Vagina (tissue), 2 donors: ENCODE measurements around the gene ASPHD2. TPM values are rescaled to one million over a fixed set of nuclear protein-coding genes. Genes with fewer than 3 reads are reported as not detected.

Experiments
- DNase-seq, 2 donors: peaks; one replicate each; pipeline ENCODE4 v3.0.0-alpha.2; 2017; ENCODE audit errors: extremely low spot score in 2 of 2
- H3K27ac ChIP-seq: fragments of 200-600 bp; sonication (generic); one replicate; pipeline ENCODE4 v1.5.1; 2019
- H3K27me3 ChIP-seq: fragments of 200-600 bp; sonication (generic); one replicate; pipeline ENCODE4 v1.5.1; 2019
- H3K36me3 ChIP-seq, 2 donors: fragments of 200-600 bp; sonication (generic); one replicate each; pipeline ENCODE4 v1.5.1; 2017 to 2019
- H3K4me1 ChIP-seq: fragments of 200-600 bp; sonication (generic); one replicate; pipeline ENCODE4 v1.5.1; 2019
- H3K4me3 ChIP-seq, 2 donors: fragments of 200-600 bp; sonication (generic); 1 replicate in 1 of 2; 2 replicates in 1 of 2; pipeline ENCODE4 v1.5.1; 2016 to 2019
- H3K9me3 ChIP-seq: fragments of 200-600 bp; sonication (generic); one replicate; pipeline ENCODE4 v1.5.1; 2019
- CTCF ChIP-seq, 3 experiments: fragments of 450-650 bp in 2 of 3; fragments of 200-600 bp in 1 of 3; sonication (generic) in 1 of 3; IDR thresholded peaks; one replicate each; pipeline ENCODE4 v1.5.1; 2017 to 2019; ENCODE audit warnings: antibody characterized with exemption in 3 of 3, mild to moderate bottlenecking in 2 of 3, moderate library complexity in 2 of 3
- POLR2A ChIP-seq, 2 donors: fragments of 450-650 bp; IDR thresholded peaks; one replicate each; pipeline ENCODE4 v1.6.1; 2017; ENCODE audit warnings: antibody characterized with exemption in 2 of 2, mild to moderate bottlenecking in 2 of 2, moderate library complexity in 2 of 2
- POLR2AphosphoS5 ChIP-seq, 2 donors: sonication (generic); formaldehyde crosslinking; IDR thresholded peaks; one replicate each; pipeline ENCODE4 v1.9.0; 2017; ENCODE audit warnings: antibody characterized with exemption in 2 of 2, mild to moderate bottlenecking in 2 of 2, low read depth in 1 of 2; ENCODE audit not compliant: insufficient read depth in 1 of 2
- intact Hi-C: fragments of 100-400 bp; cut with DNase I; formaldehyde crosslinking; loops from one replicate; pipeline ENCODE4 v1.15.1; 2023
- total RNA-seq: library from RNA; depleted of rRNA; stranded (reverse); fragments of >200 nt; gene quantifications from one replicate; pipeline ENCODE4 v1.2.3, GENCODE V29; 2016

The ASPHD2 gene
- total RNA-seq, 1 donor from 2014 or later = 2.2 TPM

GRCh38 chr22:26482161-26482560 lies 53.1 kb downstream of the ASPHD2 start:
- Histone ChIP-seq H3K4me3 (peak overlapping the region in 1 of 2 donors; percentile 99), H3K36me3 (peaks cover 0 to 11% of the 10 kb centered on the region in 2 donors), H3K4me1 (peaks cover 69% of the 10 kb centered on the region), H3K9me3 (no peaks in the 10 kb centered on the region), H3K27me3 (no peaks in the 10 kb centered on the region), H3K27ac (no peak overlapping the region)
- no peak for TF ChIP-seq CTCF (IDR thresholded peaks at IDR 0.05)
- no peak for TF ChIP-seq POLR2AphosphoS5 (IDR thresholded peaks at IDR 0.05; ENCODE audit: insufficient read depth in 1 of 2, low read depth in 1 of 2)
- no peak for TF ChIP-seq POLR2A (IDR thresholded peaks at IDR 0.05)
- intact Hi-C loops = no loop called here
- no peak for DNase-seq

GRCh38 chr22:26483043-26483438 lies 54.0 kb downstream of the ASPHD2 start:
- Histone ChIP-seq H3K27ac (peak overlapping the region; percentile 98), H3K36me3 (peaks cover 0 to 12% of the 10 kb centered on the region in 2 donors), H3K27me3 (no peaks in the 10 kb centered on the region), H3K9me3 (no peaks in the 10 kb centered on the region), H3K4me3 (peak overlapping the region; percentile 68 to 99), H3K4me1 (peaks cover 69% of the 10 kb centered on the region)
- intact Hi-C loops = no loop called here
- no peak for DNase-seq
- TF ChIP-seq POLR2AphosphoS5 (IDR thresholded peaks at IDR 0.05; ENCODE audit: insufficient read depth in 1 of 2, low read depth in 1 of 2) = no peak
- no peak for TF ChIP-seq POLR2A (IDR thresholded peaks at IDR 0.05)
- TF ChIP-seq CTCF (IDR thresholded peaks at IDR 0.05) = no peak

- DNase-seq = no peak
- peaks cover 0 to 19% of the 10 kb centered on the region in 2 donors for H3K36me3 ChIP-seq
- intact Hi-C loops = no loop called here
- TF ChIP-seq POLR2AphosphoS5 (IDR thresholded peaks at IDR 0.05; ENCODE audit: insufficient read depth in 1 of 2, low read depth in 1 of 2) = peak; percentile 75 to 95
- TF ChIP-seq CTCF (IDR thresholded peaks at IDR 0.05) = peak in 1 of 3 experiments; percentile 28
- TF ChIP-seq POLR2A (IDR thresholded peaks at IDR 0.05) = peak in 1 of 2 donors; percentile 84
- H3K9me3 ChIP-seq = no peaks in the 10 kb centered on the region
- no peaks in the 10 kb centered on the region for H3K27me3 ChIP-seq
- H3K4me3 ChIP-seq = peak within 1 kb of the TSS; percentile 68 to 99
- H3K4me1 ChIP-seq = peaks cover 67% of the 10 kb centered on the region
- H3K27ac ChIP-seq = peak within 1 kb of the TSS; percentile 98
Observed at GRCh38 chr22:26483439-26484359, 54.6 kb downstream of the ASPHD2 start, which contains the start of the genes HPS4 and SRRD. Gene HPS4 (minus strand): TSS chr22:26483783. CDS start chr22:26481762, 2,021 bp downstream. Gene SRRD (plus strand): TSS chr22:26483877. CDS start chr22:26483891, 14 bp downstream.

GRCh38 chr22:26484360-26484706 lies 55.3 kb downstream of the ASPHD2 start:
- peaks cover 60% of the 10 kb centered on the region for H3K4me1 ChIP-seq
- H3K27me3 ChIP-seq = no peaks in the 10 kb centered on the region
- H3K36me3 ChIP-seq = peaks cover 0 to 25% of the 10 kb centered on the region in 2 donors
- TF ChIP-seq CTCF (IDR thresholded peaks at IDR 0.05) (no peak), POLR2AphosphoS5 (IDR thresholded peaks at IDR 0.05; ENCODE audit: insufficient read depth in 1 of 2, low read depth in 1 of 2) (no peak), POLR2A (IDR thresholded peaks at IDR 0.05) (no peak)
- intact Hi-C loops = no loop called here
- peak overlapping the region; percentile 68 to 99 for H3K4me3 ChIP-seq
- H3K9me3 ChIP-seq = no peaks in the 10 kb centered on the region
- H3K27ac ChIP-seq = peak overlapping the region; percentile 98
- no peak for DNase-seq

GRCh38 chr22:26485013-26485412 lies 56.0 kb downstream of the ASPHD2 start:
- Histone ChIP-seq H3K9me3 (no peaks in the 10 kb centered on the region), H3K36me3 (peaks cover 0 to 32% of the 10 kb centered on the region in 2 donors), H3K4me3 (peak overlapping the region in 1 of 2 donors; percentile 68), H3K27ac (peak overlapping the region; percentile 98), H3K4me1 (peaks cover 54% of the 10 kb centered on the region), H3K27me3 (no peaks in the 10 kb centered on the region)
- DNase-seq = no peak
- intact Hi-C loops = no loop called here
- TF ChIP-seq CTCF (IDR thresholded peaks at IDR 0.05) (no peak), POLR2A (IDR thresholded peaks at IDR 0.05) (no peak), POLR2AphosphoS5 (IDR thresholded peaks at IDR 0.05; ENCODE audit: insufficient read depth in 1 of 2, low read depth in 1 of 2) (no peak)
